IMR-90 (cell line): Measurements from ENCODE around the gene ASCL1. TPM values are rescaled to one million over a fixed set of nuclear protein-coding genes. Genes with fewer than 3 reads are reported as not detected.

ENCODE experiments used
- ATAC-seq: fragments of 200-7000 bp; cut with Tn5 transposase; 2 replicates; pipeline ENCODE4 v1.9.1; 2020; ENCODE audit warnings: low read depth, mild to moderate bottlenecking, moderate library complexity
- BruUV-seq: library from RNA; stranded (reverse); fragments of 400-500 nt; replicated peaks from 2 replicates; lab custom pipeline; 2021; lab: Mats Ljungman, UMichigan
- CTCF ChIA-PET: fragments of 300-600 bp; formaldehyde crosslinking; extraction: SDS; loops from one replicate; lab custom pipeline; 2021; ENCODE audit warnings: antibody characterized with exemption; lab: Yijun Ruan, JAX
- POLR2A ChIA-PET: fragments of 300-600 bp; sonication (Branson Sonifier 250); formaldehyde crosslinking; loops from one replicate; lab custom pipeline; 2022; ENCODE audit warnings: antibody characterized with exemption; ENCODE audit not compliant: unreplicated experiment; lab: Charles Lee
- DNase-seq: peaks from one replicate; pipeline ENCODE4 v3.0.0; 2013
- H2AFZ ChIP-seq: replicated peaks from 2 replicates; pipeline ENCODE3; 2013; ENCODE audit warnings: low read length, mild to moderate bottlenecking; ENCODE audit not compliant: poor library complexity
- H2AK5ac ChIP-seq: 2 replicates; pipeline ENCODE4 v1.6.1; 2013; ENCODE audit warnings: low read depth, low read length, inconsistent platforms
- H2AK9ac ChIP-seq: replicated peaks from 2 replicates; pipeline ENCODE3; 2013; ENCODE audit warnings: mild to moderate bottlenecking, low read depth, low read length, moderate library complexity; ENCODE audit not compliant: poor library complexity
- H2BK120ac ChIP-seq: 2 replicates; pipeline ENCODE4 v1.6.1; 2013; ENCODE audit warnings: low read depth, low read length, inconsistent platforms
- H2BK15ac ChIP-seq: 3 replicates; pipeline ENCODE4 v1.6.1; 2013; ENCODE audit warnings: low read depth, low read length, inconsistent platforms
- H2BK20ac ChIP-seq: 2 replicates; pipeline ENCODE4 v1.6.1; 2013; ENCODE audit warnings: low read depth, mild to moderate bottlenecking, inconsistent platforms, low read length, moderate library complexity
- H2BK5ac ChIP-seq: 2 replicates; pipeline ENCODE4 v1.6.1; 2013; ENCODE audit warnings: mild to moderate bottlenecking, low read depth, low read length, inconsistent platforms; ENCODE audit not compliant: poor library complexity, severe bottlenecking
- H3K14ac ChIP-seq: replicated peaks from 2 replicates; pipeline ENCODE4 v1.6.1; 2013; ENCODE audit warnings: low read depth, low read length, inconsistent platforms
- H3K18ac ChIP-seq: 2 replicates; pipeline ENCODE4 v1.6.1; 2013; ENCODE audit warnings: low read depth, low read length, control low read depth
- H3K23ac ChIP-seq: 2 replicates; pipeline ENCODE4 v1.6.1; 2013; ENCODE audit warnings: low read depth, low read length, inconsistent platforms
- H3K27ac ChIP-seq: 2 replicates; pipeline ENCODE4 v1.5.1; 2013; ENCODE audit warnings: mild to moderate bottlenecking, control low read depth, low read length; ENCODE audit not compliant: insufficient read depth
- H3K27me3 ChIP-seq: 2 replicates; pipeline ENCODE4 v1.6.1; 2013; ENCODE audit warnings: low read length; ENCODE audit not compliant: control insufficient read depth, insufficient read depth
- H3K36me3 ChIP-seq: 2 replicates; pipeline ENCODE4 v1.6.1; 2013; ENCODE audit warnings: low read length, mixed read lengths; ENCODE audit not compliant: control insufficient read depth, insufficient read depth
- H3K4ac ChIP-seq: 2 replicates; pipeline ENCODE4 v1.6.1; 2013; ENCODE audit warnings: low read depth, low read length, inconsistent platforms
- H3K4me1 ChIP-seq: 2 replicates; pipeline ENCODE4 v1.6.1; 2013; ENCODE audit warnings: low read length, mixed read lengths; ENCODE audit not compliant: control insufficient read depth, insufficient read depth
- H3K4me2 ChIP-seq: 2 replicates; pipeline ENCODE4 v1.6.1; 2013; ENCODE audit warnings: low read depth, mild to moderate bottlenecking, control low read depth, low read length, moderate library complexity
- H3K4me3 ChIP-seq: 2 replicates; pipeline ENCODE4 v1.5.1; 2013; ENCODE audit warnings: low read depth, mild to moderate bottlenecking, control low read depth, low read length, moderate library complexity; ENCODE audit not compliant: insufficient read depth
- H3K56ac ChIP-seq: 2 replicates; pipeline ENCODE4 v1.6.1; 2013; ENCODE audit warnings: low read length, inconsistent platforms; ENCODE audit not compliant: insufficient read depth; ENCODE audit errors: extremely low read depth
- H3K79me1 ChIP-seq, 2 experiments: 2 replicates each; pipeline ENCODE4 v1.6.1; 2013; ENCODE audit warnings: low read length in 2 of 2, inconsistent platforms in 1 of 2, low read depth in 1 of 2
- H3K9ac ChIP-seq: 2 replicates; pipeline ENCODE4 v1.6.1; 2013; ENCODE audit warnings: low read depth, low read length, control low read depth
- H3K9me1 ChIP-seq: 2 replicates; pipeline ENCODE4 v1.6.1; 2013; ENCODE audit warnings: low read length, inconsistent platforms; ENCODE audit not compliant: insufficient read depth
- H3K9me3 ChIP-seq: 2 replicates; pipeline ENCODE4 v1.6.1; 2013; ENCODE audit warnings: low read length; ENCODE audit not compliant: control insufficient read depth, insufficient read depth
- H4K20me1 ChIP-seq: 2 replicates; pipeline ENCODE4 v1.6.1; 2013; ENCODE audit warnings: low read length, inconsistent platforms; ENCODE audit not compliant: insufficient read depth
- H4K5ac ChIP-seq: 2 replicates; pipeline ENCODE4 v1.6.1; 2013; ENCODE audit warnings: mild to moderate bottlenecking, low read depth, low read length, control low read depth
- H4K8ac ChIP-seq, 2 experiments: 2 replicates each; pipeline ENCODE4 v1.6.1; 2013; ENCODE audit warnings: low read depth in 2 of 2, low read length in 2 of 2, control low read depth in 1 of 2, inconsistent platforms in 1 of 2
- H4K91ac ChIP-seq: 2 replicates; pipeline ENCODE4 v1.6.1; 2013; ENCODE audit warnings: low read depth, low read length, inconsistent platforms; ENCODE audit not compliant: insufficient read depth
- BHLHE40 ChIP-seq: fragments of 150-350 bp; IDR thresholded peaks from 2 replicates; pipeline ENCODE4 v1.6.1; 2016; ENCODE audit warnings: mild to moderate bottlenecking, low read depth, low read length
- NFE2L2 ChIP-seq: fragments of 150-350 bp; IDR thresholded peaks from 2 replicates; pipeline ENCODE4 v1.6.1; 2016; ENCODE audit warnings: low read depth, mild to moderate bottlenecking, low read length
- POLR2A ChIP-seq: IDR thresholded peaks from 2 replicates; pipeline ENCODE4 v1.6.1; 2012; ENCODE audit warnings: mild to moderate bottlenecking, low read depth, low read length
- RCOR1 ChIP-seq: IDR thresholded peaks from 2 replicates; pipeline ENCODE4 v1.6.1; 2012; ENCODE audit warnings: mild to moderate bottlenecking, low read length, improper control_type of control experiment; ENCODE audit not compliant: insufficient replicate concordance
- RFX5 ChIP-seq: IDR thresholded peaks from 2 replicates; pipeline ENCODE4 v1.8.0; 2012; ENCODE audit warnings: low read depth, mild to moderate bottlenecking, low read length, moderate library complexity
- SMC3 ChIP-seq: fragments of 150-350 bp; IDR thresholded peaks from 2 replicates; pipeline ENCODE4 v1.6.1; 2016; ENCODE audit warnings: low read depth, mild to moderate bottlenecking, antibody characterized with exemption, low read length, moderate library complexity
- WGBS, 2 experiments: methylation state at CpG; one replicate each; pipeline versions ENCODE4 v1.1.5 to v1.1.7; 2013; ENCODE audit warnings: missing lambda C conversion rate in 2 of 2; ENCODE audit not compliant: insufficient read length in 1 of 2; ENCODE audit errors: extremely low coverage in 2 of 2; 5-methylcytosine and 5-hydroxymethylcytosine counted together
- dilution Hi-C: fragments of 300-500 bp; cut with HindIII; formaldehyde crosslinking; loops from one replicate; pipeline ENCODE4 v1.14.3; 2018; ENCODE audit warnings: low sequenced_read_pairs; ENCODE audit not compliant: unreplicated experiment
- in situ Hi-C: fragments of 300-500 bp; cut with MboI; formaldehyde crosslinking; loops from 3 replicates; pipeline ENCODE4 v1.14.3; 2019; ENCODE audit warnings: low sequenced_read_pairs, inconsistent platforms, mixed read lengths
- intact Hi-C: fragments of 100-400 bp; cut with micrococcal nuclease; formaldehyde crosslinking; loops from 2 replicates; pipeline ENCODE4 v1.10.0; 2022
- polyA plus RNA-seq, 3 experiments: library from polyadenylated mRNA; depleted of rRNA; stranded (reverse); fragments of >200 nt; gene quantifications; 2 replicates each; pipeline ENCODE4 v1.2.3, GENCODE V29; 2012; ENCODE audit warnings: low replicate concordance in 1 of 3
- total RNA-seq: library from RNA; depleted of rRNA; stranded (reverse); fragments of >200 nt; gene quantifications from 2 replicates; pipeline ENCODE4 v1.2.3, GENCODE V29; 2012
- TF ChIP-seq, protein P1 (sequence below): fragments of 150-350 bp; IDR thresholded peaks from 2 replicates; pipeline ENCODE4 v1.6.1; 2016; ENCODE audit warnings: low read depth, mild to moderate bottlenecking, low read length, moderate library complexity, borderline replicate concordance

The ASCL1 gene
- total and polyA plus RNA-seq, 2 of the 4 experiments (the other 2 are of a cell fraction), result not detected

DNA sequence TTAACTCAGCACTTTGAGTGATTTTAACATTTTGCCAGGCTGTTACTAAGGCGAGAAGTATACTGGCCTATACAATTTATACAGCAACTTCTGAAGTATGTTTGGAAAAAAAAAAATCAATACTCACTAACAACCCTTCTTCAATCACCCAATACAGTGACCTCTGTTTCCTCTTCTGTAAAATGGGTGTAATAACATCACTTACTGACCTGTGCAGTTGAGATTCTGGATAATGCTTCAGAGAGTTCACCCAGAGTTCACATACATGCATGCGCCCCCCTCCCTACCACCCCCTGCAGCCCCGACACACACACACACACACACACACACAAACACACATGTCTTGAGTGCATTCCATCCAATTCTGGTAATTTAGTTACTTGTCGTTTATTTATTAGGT, 49.6 kb upstream of the ASCL1 start:
- intact Hi-C loops (no loop called here), dilution Hi-C loops (no loop called here), in situ Hi-C loops (no loop called here)
- H2BK15ac ChIP-seq, result no peak overlapping the region
- no peaks in the 10 kb centered on the region for H3K4me1 ChIP-seq
- no peak overlapping the region for H4K8ac ChIP-seq
- no peak overlapping the region for H2AFZ ChIP-seq
- H3K9ac ChIP-seq, result no peak overlapping the region
- H3K4ac ChIP-seq, result no peak overlapping the region
- H3K18ac ChIP-seq, result no peak overlapping the region
- no peak overlapping the region for H2BK20ac ChIP-seq
- no peak overlapping the region for H2BK120ac ChIP-seq
- no peak overlapping the region for H3K23ac ChIP-seq
- no peak overlapping the region for H2AK5ac ChIP-seq
- H3K9me1 ChIP-seq, result no peaks in the 10 kb centered on the region
- no peaks in the 10 kb centered on the region for H3K27me3 ChIP-seq
- ATAC-seq (no peak), DNase-seq (no peak)
- POLR2A ChIA-PET, result no interaction called here
- BruUV-seq, result no TSS peak
- no peak overlapping the region for H3K56ac ChIP-seq
- H2BK5ac ChIP-seq, result no peak overlapping the region
- no CpG with 5 or more reads among the region's 4 CpGs for WGBS, 2 experiments
- TF ChIP-seq RFX5 (no peak), SMC3 (no peak), POLR2A (no peak), NFE2L2 (no peak), BHLHE40 (no peak), RCOR1 (no peak)
- TF ChIP-seq, protein P1, sequence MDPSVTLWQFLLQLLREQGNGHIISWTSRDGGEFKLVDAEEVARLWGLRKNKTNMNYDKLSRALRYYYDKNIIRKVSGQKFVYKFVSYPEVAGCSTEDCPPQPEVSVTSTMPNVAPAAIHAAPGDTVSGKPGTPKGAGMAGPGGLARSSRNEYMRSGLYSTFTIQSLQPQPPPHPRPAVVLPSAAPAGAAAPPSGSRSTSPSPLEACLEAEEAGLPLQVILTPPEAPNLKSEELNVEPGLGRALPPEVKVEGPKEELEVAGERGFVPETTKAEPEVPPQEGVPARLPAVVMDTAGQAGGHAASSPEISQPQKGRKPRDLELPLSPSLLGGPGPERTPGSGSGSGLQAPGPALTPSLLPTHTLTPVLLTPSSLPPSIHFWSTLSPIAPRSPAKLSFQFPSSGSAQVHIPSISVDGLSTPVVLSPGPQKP, result no peak
- H3K79me1 ChIP-seq, result no peaks in the 10 kb centered on the region
- H3K9me3 ChIP-seq, result peaks cover 5% of the 10 kb centered on the region
- CTCF ChIA-PET, result interaction anchor here (0.8 kb wide), 1 partner anchor 91 kb away, joined by 3 read pairs; no protein-coding TSS in a partner anchor
- no peaks in the 10 kb centered on the region for H4K20me1 ChIP-seq
- H2AK9ac ChIP-seq, result no peak overlapping the region
- H3K27ac ChIP-seq, result no peak overlapping the region
- no peak overlapping the region for H4K91ac ChIP-seq
- no peak overlapping the region for H3K4me3 ChIP-seq
- no peak overlapping the region for H3K4me2 ChIP-seq
- H3K36me3 ChIP-seq, result no peaks in the 10 kb centered on the region
- no peak overlapping the region for H4K5ac ChIP-seq
- no peak overlapping the region for H3K14ac ChIP-seq
